KMS-11 (cell line): ENCODE measurements around the gene SPTLC1.

Source experiments
- H2AFZ ChIP-seq: fragments of 200-600 bp; sonication (generic); 2 replicates; pipeline ENCODE4 v1.6.1; 2016; ENCODE audit warnings: antibody characterized with exemption, mixed run types, low read depth
- H3K27ac ChIP-seq: fragments of 200-600 bp; sonication (generic); 2 replicates; pipeline ENCODE4 v1.6.1; 2016; ENCODE audit warnings: mild to moderate bottlenecking, mixed run types
- H3K27me3 ChIP-seq: fragments of 200-600 bp; sonication (generic); 2 replicates; pipeline ENCODE4 v1.6.1; 2017; ENCODE audit warnings: mild to moderate bottlenecking, low read depth, mixed run types, moderate library complexity; ENCODE audit not compliant: insufficient read depth
- H3K36me3 ChIP-seq: fragments of 200-600 bp; sonication (generic); 2 replicates; pipeline ENCODE4 v1.6.1; 2017; ENCODE audit warnings: mild to moderate bottlenecking, mixed run types; ENCODE audit not compliant: insufficient read depth
- H3K4me1 ChIP-seq: fragments of 200-600 bp; sonication (generic); 2 replicates; pipeline ENCODE4 v1.6.1; 2016; ENCODE audit warnings: mild to moderate bottlenecking, low read depth, mixed run types; ENCODE audit not compliant: poor library complexity, severe bottlenecking
- H3K4me2 ChIP-seq: fragments of 200-600 bp; sonication (generic); 2 replicates; pipeline ENCODE4 v1.7.0; 2016; ENCODE audit warnings: mild to moderate bottlenecking, mixed run types
- H3K4me3 ChIP-seq: fragments of 200-600 bp; sonication (generic); IDR thresholded peaks from 2 replicates; pipeline ENCODE4 v1.6.1; 2017; ENCODE audit warnings: low read depth, low read length, mixed read lengths; ENCODE audit not compliant: insufficient read depth
- H3K79me2 ChIP-seq: fragments of 200-600 bp; sonication (generic); 2 replicates; pipeline ENCODE4 v1.6.1; 2016; ENCODE audit warnings: low read depth, mixed run types; ENCODE audit not compliant: insufficient read depth
- H3K9ac ChIP-seq: fragments of 200-600 bp; sonication (generic); 2 replicates; pipeline ENCODE4 v1.6.1; 2016; ENCODE audit warnings: mild to moderate bottlenecking, mixed run types
- H4K20me1 ChIP-seq: fragments of 200-600 bp; sonication (generic); 2 replicates; pipeline ENCODE4 v1.6.1; 2016; ENCODE audit warnings: mild to moderate bottlenecking, mixed run types; ENCODE audit not compliant: insufficient read depth
- TF ChIP-seq, protein P1 (sequence below): fragments of 200-600 bp; sonication (generic); conservative IDR thresholded peaks from 2 replicates; pipeline ENCODE4 v1.6.1; 2017; ENCODE audit warnings: low read depth, mild to moderate bottlenecking, antibody characterized with exemption, low read length, moderate library complexity, mixed read lengths

The SPTLC1 gene

DNA sequence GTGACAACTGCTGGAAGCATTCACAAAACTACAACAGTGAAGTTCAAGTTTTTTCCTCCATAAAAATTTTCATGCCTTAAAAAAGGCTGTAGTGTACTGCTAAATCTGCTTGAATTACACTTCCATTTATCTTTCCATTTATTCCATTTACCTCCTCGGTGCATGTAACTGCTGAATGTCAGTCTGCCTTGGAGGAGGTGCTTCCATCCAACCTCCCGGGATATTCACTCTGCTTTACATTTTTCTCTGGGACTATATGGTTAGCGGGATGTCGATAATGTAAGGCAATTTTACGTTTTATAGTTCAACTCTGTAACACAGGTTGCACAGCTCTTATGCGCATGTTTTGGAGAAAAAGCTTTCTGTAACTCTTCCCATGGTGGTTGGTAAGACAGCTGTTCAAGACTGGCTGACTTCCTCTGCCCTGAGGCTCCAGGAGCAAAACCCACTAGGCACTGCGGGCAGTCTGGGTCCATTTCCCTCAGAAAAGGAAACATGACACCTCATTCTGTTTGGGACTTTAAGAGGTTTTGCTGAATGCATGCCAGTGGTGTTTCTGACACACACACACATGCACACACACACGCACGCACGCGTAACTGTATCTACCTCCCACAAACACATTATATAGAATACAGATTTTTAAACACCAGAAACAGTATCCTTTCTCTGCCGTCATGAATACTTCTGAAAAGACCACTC lies 66.1 kb downstream of the SPTLC1 start:
- Histone ChIP-seq H3K9ac (no peak overlapping the region), H2AFZ (no peak overlapping the region), H3K79me2 (no peaks in the 10 kb centered on the region), H3K4me3 (no peak overlapping the region), H3K27me3 (no peaks in the 10 kb centered on the region), H4K20me1 (no peaks in the 10 kb centered on the region), H3K36me3 (0 out of 2 replicates have a peak, but pooled peaks cover 6% of the 10 kb centered on the region), H3K4me2 (no peak overlapping the region), H3K27ac (no peak overlapping the region), H3K4me1 (no peaks in the 10 kb centered on the region)
- TF ChIP-seq, protein P1, sequence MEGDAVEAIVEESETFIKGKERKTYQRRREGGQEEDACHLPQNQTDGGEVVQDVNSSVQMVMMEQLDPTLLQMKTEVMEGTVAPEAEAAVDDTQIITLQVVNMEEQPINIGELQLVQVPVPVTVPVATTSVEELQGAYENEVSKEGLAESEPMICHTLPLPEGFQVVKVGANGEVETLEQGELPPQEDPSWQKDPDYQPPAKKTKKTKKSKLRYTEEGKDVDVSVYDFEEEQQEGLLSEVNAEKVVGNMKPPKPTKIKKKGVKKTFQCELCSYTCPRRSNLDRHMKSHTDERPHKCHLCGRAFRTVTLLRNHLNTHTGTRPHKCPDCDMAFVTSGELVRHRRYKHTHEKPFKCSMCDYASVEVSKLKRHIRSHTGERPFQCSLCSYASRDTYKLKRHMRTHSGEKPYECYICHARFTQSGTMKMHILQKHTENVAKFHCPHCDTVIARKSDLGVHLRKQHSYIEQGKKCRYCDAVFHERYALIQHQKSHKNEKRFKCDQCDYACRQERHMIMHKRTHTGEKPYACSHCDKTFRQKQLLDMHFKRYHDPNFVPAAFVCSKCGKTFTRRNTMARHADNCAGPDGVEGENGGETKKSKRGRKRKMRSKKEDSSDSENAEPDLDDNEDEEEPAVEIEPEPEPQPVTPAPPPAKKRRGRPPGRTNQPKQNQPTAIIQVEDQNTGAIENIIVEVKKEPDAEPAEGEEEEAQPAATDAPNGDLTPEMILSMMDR = no peak

DNA sequence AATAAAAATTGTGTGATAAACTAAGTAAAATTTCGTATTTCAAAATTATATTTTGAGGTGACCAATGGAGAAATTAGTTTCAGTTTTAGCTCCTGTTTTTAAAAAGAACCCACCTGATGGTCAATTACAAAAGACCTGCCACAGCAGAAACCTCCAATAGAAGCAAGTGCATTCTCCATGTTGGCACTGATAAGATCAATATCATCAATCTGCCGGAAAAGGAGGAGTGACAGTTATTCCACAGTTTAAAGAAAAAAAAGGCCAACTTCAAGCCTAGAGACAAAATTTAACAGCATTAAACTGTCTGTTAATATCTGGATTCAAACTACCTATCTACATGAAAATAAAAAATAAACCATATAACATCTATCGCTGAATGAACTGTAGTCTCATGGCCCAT lies 67.7 kb downstream of the SPTLC1 start:
- H3K4me2 ChIP-seq = no peak overlapping the region
- H2AFZ ChIP-seq = no peak overlapping the region
- no peaks in the 10 kb centered on the region for H3K27me3 ChIP-seq
- peaks cover 10% of the 10 kb centered on the region; the same call in 1 of the 2 replicates for H3K36me3 ChIP-seq
- H3K4me1 ChIP-seq = no peaks in the 10 kb centered on the region
- no peaks in the 10 kb centered on the region for H3K79me2 ChIP-seq
- no peaks in the 10 kb centered on the region for H4K20me1 ChIP-seq
- TF ChIP-seq, protein P1 = no peak
- H3K9ac ChIP-seq = no peak overlapping the region
- no peak overlapping the region for H3K27ac ChIP-seq
- H3K4me3 ChIP-seq = no peak overlapping the region

DNA sequence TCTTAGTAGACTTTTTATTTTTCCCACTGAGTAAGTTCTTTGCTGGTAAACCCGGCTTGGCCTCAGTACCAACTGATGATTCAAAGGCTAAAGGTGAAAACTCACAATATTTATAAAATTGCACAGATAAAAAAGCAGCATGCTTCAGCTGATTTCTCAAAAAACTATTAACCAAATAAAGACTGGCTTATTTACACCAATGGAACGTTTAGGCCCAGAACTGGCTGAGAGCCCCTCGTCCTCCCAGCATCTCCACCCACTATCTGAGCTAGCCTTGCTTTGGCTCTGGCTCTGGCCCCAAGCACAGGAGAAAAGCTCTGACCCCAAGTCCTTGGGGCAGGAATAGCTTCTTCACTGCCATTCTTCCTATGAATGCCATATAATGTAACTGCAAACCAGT lies 68.5 kb downstream of the SPTLC1 start:
- H3K4me1 ChIP-seq = no peaks in the 10 kb centered on the region
- H3K9ac ChIP-seq = no peak overlapping the region
- no peak overlapping the region for H3K27ac ChIP-seq
- TF ChIP-seq, protein P1 = no peak
- no peaks in the 10 kb centered on the region for H3K79me2 ChIP-seq
- H3K4me2 ChIP-seq = no peak overlapping the region
- H3K4me3 ChIP-seq = no peak overlapping the region
- H2AFZ ChIP-seq = no peak overlapping the region
- H4K20me1 ChIP-seq = no peaks in the 10 kb centered on the region
- no peaks in the 10 kb centered on the region for H3K27me3 ChIP-seq
- H3K36me3 ChIP-seq = peaks cover 12% of the 10 kb centered on the region; the same call in 1 of the 2 replicates

DNA sequence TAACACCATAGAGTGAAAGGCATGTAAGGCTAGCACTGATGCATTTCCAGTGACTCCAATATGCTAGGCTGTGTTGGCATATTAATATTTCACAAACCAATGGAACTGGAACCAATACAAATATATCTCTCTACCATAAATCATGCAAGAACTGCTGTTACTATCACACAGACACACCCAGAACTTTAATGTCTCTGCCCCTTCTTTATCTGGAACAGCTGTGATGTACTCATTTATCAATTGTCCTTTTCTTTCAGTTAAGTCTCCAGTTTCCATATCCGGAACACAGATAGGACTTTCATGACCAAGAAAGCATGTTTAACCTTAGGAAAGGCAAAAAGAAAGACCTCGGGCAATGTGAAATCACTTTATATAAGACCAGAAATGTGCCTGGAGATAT lies 70.3 kb downstream of the SPTLC1 start:
- H2AFZ ChIP-seq = no peak overlapping the region
- TF ChIP-seq, protein P1 = no peak
- no peak overlapping the region for H3K9ac ChIP-seq
- H4K20me1 ChIP-seq = no peaks in the 10 kb centered on the region
- H3K27me3 ChIP-seq = no peaks in the 10 kb centered on the region
- H3K27ac ChIP-seq = no peak overlapping the region
- H3K36me3 ChIP-seq = peaks cover 6% of the 10 kb centered on the region; the same call in 1 of the 2 replicates
- no peak overlapping the region for H3K4me2 ChIP-seq
- no peaks in the 10 kb centered on the region for H3K79me2 ChIP-seq
- no peaks in the 10 kb centered on the region for H3K4me1 ChIP-seq
- H3K4me3 ChIP-seq = no peak overlapping the region
